Urinary bladder (tissue), 4 donors: ENCODE results near the gene ACTN4. TPM values are rescaled to one million over a fixed set of nuclear protein-coding genes. Genes with fewer than 3 reads are reported as not detected.
A peak's percentile ranks its signal among the peaks of the same experiment; 100 is the strongest.

Experiments used
- DNase-seq: peaks from one replicate; pipeline ENCODE4 v3.0.0-alpha.2; 2015; ENCODE audit errors: extremely low spot score
- H3K27ac ChIP-seq: one replicate; pipeline ENCODE4 v1.5.1; 2013; ENCODE audit warnings: low read depth, mild to moderate bottlenecking, moderate library complexity
- H3K36me3 ChIP-seq: one replicate; pipeline ENCODE4 v1.6.1; 2013; ENCODE audit warnings: mild to moderate bottlenecking, moderate library complexity; ENCODE audit not compliant: insufficient read depth
- H3K4me1 ChIP-seq: one replicate; pipeline ENCODE4 v1.6.1; 2013; ENCODE audit warnings: mild to moderate bottlenecking, moderate library complexity; ENCODE audit not compliant: insufficient read depth
- H3K4me3 ChIP-seq: one replicate; pipeline ENCODE4 v1.5.1; 2013; ENCODE audit warnings: low read depth, low read length
- WGBS: extraction: QIAGEN DNeasy Blood & Tissue Kit; methylation state at CpG from one replicate; pipeline ENCODE4 v1.1.7; 2013; 5-methylcytosine and 5-hydroxymethylcytosine counted together
- polyA plus RNA-seq: library from polyadenylated mRNA; stranded (reverse); fragments of 200-250 nt; gene quantifications from one replicate; pipeline ENCODE4 v1.2.3, GENCODE V29; 2013
- total RNA-seq: library from RNA; depleted of rRNA; stranded (reverse); fragments of >200 nt; gene quantifications from one replicate; pipeline ENCODE4 v1.2.3, GENCODE V29; 2014
- donor health status: healthy with polysubstance abuse.
- donor health status: healthy.

Gene ACTN4
- total and polyA plus RNA-seq, 2 donors, result 140 to 304 TPM

DNA sequence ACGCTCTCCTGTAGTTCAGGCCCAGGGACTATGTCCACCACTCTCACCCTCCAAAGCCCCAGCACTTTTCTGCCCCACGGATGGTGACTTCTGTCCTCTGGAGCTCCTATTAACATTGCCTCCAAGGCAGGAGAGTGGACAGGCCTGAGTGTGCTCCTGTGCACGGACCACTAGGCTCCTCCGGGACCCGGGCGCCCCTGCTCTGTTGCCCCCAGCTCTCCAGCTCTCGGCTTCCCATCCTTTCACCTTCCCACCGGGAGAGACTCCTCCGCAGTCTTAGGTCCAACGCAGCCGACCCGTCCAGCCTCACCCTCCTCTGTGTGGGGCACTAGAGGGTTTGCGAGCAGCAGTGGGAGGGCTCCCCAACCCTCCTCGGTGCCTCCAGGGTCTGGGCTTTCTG lies 66.4 kb downstream of the ACTN4 start:
- WGBS, result 90% methylated on average over 14 of the region's 14 CpGs
- no peaks in the 10 kb centered on the region for H3K4me1 ChIP-seq
- DNase-seq, result no peak
- no peak overlapping the region for H3K27ac ChIP-seq
- H3K36me3 ChIP-seq, result peaks cover 1% of the 10 kb centered on the region
- H3K4me3 ChIP-seq, result no peak overlapping the region

DNA sequence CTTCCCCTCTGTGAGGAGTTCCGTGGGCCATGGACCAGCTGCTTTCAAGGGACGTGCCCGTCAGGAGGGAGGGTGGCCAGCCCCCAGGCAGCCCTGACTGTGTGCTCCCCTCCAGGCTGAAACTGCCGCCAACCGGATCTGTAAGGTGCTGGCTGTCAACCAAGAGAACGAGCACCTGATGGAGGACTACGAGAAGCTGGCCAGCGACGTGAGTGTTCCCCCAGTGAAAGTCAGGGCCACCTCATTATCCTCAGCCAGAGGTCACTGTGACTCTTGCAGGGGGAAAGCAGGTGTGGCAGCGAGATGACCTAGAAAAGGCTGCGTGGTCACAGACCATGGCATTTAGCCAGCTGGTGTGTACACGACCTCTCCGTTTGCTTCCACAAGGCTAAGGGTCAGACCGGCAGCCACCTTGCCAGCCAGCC lies 66.9 kb downstream of the ACTN4 start:
- Histone ChIP-seq H3K4me1 (no peaks in the 10 kb centered on the region), H3K27ac (no peak overlapping the region), H3K36me3 (peaks cover 1% of the 10 kb centered on the region), H3K4me3 (no peak overlapping the region)
- DNase-seq, result no peak
- 81% methylated on average over 14 of the region's 14 CpGs for WGBS

DNA sequence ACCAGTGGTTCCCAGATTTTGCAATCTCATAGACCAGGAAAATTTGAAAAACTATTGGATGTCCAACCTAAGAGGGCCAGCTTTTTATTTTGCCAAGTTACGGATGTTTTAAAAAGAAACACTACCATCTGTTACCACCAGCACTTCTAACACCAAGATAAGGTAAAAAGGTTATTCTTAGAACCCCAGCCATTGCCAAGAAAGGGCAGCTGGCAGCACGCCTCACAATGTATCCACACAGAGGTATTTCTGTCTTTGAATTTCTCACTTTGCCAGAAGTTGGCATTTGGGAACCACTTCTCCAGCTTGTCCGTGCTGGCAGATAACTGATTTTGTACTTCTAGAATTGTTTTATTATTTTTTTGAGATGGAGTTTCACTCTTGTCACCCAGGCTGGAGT lies 68.1 kb downstream of the ACTN4 start:
- WGBS, result 64% methylated on average over 3 of the region's 3 CpGs
- Histone ChIP-seq H3K4me1 (no peaks in the 10 kb centered on the region), H3K4me3 (no peak overlapping the region), H3K36me3 (peaks cover 1% of the 10 kb centered on the region), H3K27ac (no peak overlapping the region)
- DNase-seq, result no peak

DNA sequence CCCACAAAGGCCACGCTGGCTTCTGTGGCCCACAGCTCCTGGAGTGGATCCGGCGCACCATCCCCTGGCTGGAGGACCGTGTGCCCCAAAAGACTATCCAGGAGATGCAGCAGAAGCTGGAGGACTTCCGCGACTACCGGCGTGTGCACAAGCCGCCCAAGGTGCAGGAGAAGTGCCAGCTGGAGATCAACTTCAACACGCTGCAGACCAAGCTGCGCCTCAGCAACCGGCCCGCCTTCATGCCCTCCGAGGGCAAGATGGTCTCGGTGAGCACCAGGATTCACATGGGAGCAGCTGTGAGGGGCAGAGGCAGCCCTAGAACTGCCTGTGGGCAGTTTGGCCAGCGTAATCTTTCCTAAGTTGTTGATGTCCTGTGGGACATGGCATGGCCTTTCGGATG lies 69.6 kb downstream of the ACTN4 start:
- Histone ChIP-seq H3K36me3 (peaks cover 1% of the 10 kb centered on the region), H3K27ac (no peak overlapping the region), H3K4me3 (no peak overlapping the region), H3K4me1 (no peaks in the 10 kb centered on the region)
- no peak for DNase-seq
- 93% methylated on average over 17 of the region's 17 CpGs for WGBS

DNA sequence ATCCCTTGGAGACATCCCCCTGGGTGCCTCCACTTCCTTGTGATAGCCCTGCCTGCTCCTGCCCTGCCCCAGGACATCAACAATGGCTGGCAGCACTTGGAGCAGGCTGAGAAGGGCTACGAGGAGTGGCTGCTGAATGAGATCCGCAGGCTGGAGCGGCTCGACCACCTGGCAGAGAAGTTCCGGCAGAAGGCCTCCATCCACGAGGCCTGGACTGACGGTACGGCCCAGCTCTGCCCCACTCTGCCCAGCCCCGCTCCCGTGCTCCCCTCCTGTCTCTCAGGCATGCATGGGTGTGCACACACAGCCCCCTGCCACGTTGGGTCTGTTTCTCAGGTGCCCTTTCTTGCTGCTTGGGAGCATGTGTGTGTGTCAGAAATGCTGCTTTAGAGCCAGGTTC lies 70.4 kb downstream of the ACTN4 start:
- Histone ChIP-seq H3K4me1 (no peaks in the 10 kb centered on the region), H3K27ac (no peak overlapping the region), H3K4me3 (no peak overlapping the region), H3K36me3 (peaks cover 1% of the 10 kb centered on the region)
- 86% methylated on average over 11 of the region's 11 CpGs for WGBS
- DNase-seq, result no peak

DNA sequence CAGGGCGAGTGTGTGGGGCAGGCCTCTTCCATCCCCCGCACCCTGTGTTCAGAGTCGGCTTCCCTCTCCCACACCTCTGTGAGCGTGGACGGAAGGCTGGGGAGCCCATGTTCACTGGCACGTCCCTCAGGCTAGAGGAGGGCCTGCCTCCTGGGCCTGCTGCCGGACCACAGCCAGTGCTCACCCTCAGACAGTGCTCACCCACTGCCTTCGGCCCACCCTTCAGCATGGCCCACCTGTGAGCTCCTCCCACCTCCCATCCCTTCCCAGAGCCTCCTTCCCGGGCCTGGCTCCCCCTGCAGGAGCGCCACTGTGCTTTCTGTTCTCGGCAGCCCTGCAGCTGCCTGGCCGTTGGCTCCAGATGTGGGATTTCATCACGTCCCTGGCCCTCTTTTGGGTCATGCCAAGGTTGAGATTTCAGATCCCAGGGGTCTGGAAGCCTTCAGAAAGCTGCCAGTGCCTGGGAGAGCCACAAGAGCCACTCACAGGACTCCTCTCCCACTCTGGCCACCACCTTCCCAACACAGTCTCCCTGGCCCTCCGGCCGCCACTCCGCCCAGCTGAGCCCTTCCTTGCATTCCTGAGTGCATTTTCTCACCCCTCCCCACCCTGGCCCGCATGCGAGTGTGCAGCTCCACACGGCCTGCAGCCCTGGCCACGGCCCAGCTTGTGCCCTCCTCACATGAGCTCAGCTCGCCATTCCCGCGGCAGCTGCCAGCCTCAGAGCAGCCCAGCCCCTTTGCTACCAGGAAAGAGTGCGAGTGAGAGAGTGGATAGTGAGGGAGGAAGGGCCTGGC lies 71.5 kb downstream of the ACTN4 start:
- DNase-seq, result no peak
- Histone ChIP-seq H3K4me1 (no peaks in the 10 kb centered on the region), H3K27ac (no peak overlapping the region), H3K36me3 (peaks cover 1% of the 10 kb centered on the region), H3K4me3 (no peak overlapping the region)
- WGBS, result 66% methylated on average over 24 of the region's 24 CpGs

DNA sequence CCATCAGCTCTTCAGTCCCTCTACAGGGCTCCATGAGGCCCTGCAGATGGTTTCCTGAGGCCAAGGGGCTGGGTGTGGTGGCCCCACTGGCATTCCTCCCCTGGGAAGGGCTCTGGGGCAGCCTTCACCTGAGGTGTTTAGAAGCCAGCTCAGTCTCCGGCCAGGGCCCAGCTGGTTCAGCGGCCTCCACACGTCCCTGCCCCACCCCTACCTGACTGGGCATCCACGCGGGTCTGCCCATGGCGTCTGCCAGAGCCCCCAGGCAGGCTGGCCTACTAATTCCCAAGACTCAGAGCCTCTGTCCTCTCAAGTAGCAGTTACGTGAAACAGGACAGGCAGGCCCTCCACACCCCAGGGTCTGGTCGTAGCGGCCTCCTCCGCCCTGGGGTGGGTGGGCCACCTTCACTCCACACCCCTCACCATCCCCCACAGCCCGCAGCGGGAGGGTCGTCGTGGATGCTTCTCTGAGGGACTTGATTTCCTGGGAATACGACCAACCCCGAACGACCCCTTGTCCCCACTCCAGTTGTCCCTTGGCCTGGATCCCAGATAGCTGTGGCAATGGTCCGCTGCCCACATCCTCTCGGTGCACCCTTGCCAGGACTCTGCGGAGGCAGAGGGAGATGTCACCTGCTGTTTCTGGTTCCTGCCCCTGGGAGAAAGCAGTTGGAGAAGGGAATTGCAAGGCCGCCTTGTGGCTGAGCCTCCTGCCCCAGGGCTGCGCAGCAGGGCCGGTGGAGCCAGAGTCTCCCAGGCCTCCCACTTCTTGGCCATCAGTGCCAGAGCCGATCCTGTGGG lies 72.5 kb downstream of the ACTN4 start:
- no peaks in the 10 kb centered on the region for H3K4me1 ChIP-seq

DNA sequence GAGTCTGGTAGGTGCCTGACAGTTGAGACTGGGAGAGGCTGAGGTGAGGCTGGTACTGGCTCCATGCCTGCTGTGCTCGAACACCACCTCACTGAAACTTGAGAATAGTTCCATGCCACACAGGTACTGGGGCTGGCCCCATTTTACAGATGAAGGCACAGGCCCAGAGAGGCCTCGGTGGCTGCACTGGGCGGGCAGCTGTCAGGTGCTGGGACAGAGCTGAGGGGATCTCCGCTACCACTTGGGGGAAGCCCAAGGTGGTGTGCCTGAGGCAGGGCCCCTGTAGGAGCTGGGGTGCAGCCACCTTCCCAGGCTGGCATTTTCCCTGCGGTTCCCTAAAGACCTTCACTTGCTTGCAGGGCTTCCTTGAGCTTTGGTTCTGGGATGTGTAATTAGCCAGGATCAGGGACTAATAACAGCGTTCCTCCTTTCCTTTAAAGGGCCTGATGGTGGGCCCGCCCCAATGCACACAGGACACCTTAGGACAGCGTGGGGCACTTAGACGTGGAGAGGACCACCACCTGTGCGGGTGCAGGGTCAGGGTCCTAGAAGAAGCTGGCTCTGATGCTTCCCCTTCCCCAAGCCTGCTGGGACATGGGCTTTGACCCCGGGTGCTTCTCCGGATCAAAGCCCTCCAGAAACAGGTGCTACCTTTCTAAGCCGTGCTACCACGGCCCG lies 73.2 kb downstream of the ACTN4 start:
- WGBS, result 94% methylated on average over 15 of the region's 15 CpGs
- peaks cover 1% of the 10 kb centered on the region for H3K36me3 ChIP-seq
- no peak for DNase-seq

More for the DNA sequence above, 72.5 kb downstream of the ACTN4 start:
- WGBS, result 74% methylated on average over 24 of the region's 24 CpGs
- no peak overlapping the region for H3K4me3 ChIP-seq
- peaks cover 1% of the 10 kb centered on the region for H3K36me3 ChIP-seq
- no peak for DNase-seq
- no peak overlapping the region for H3K27ac ChIP-seq

DNA sequence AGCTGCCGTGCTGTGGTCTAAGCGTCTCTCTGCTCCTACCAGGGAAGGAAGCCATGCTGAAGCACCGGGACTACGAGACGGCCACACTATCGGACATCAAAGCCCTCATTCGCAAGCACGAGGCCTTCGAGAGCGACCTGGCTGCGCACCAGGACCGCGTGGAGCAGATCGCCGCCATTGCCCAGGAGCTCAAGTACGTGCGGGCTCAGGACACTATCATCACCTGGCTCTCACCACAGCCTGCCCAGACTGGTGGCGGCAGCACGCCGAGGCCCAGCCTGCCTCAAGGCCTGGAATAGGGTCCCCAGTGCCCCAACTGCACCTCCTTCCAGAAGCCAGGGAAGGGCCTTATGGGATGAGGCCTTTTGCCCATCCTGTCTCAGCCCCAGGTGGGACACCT lies 74.0 kb downstream of the ACTN4 start:
- no peak overlapping the region for H3K4me3 ChIP-seq
- H3K36me3 ChIP-seq, result peaks cover 1% of the 10 kb centered on the region
- no peak for DNase-seq
- WGBS, result 88% methylated on average over 20 of the region's 20 CpGs
- H3K4me1 ChIP-seq, result no peaks in the 10 kb centered on the region
- no peak overlapping the region for H3K27ac ChIP-seq

More for the DNA sequence above, 73.2 kb downstream of the ACTN4 start:
- Histone ChIP-seq H3K27ac (no peak overlapping the region), H3K4me3 (no peak overlapping the region), H3K4me1 (no peaks in the 10 kb centered on the region)

DNA sequence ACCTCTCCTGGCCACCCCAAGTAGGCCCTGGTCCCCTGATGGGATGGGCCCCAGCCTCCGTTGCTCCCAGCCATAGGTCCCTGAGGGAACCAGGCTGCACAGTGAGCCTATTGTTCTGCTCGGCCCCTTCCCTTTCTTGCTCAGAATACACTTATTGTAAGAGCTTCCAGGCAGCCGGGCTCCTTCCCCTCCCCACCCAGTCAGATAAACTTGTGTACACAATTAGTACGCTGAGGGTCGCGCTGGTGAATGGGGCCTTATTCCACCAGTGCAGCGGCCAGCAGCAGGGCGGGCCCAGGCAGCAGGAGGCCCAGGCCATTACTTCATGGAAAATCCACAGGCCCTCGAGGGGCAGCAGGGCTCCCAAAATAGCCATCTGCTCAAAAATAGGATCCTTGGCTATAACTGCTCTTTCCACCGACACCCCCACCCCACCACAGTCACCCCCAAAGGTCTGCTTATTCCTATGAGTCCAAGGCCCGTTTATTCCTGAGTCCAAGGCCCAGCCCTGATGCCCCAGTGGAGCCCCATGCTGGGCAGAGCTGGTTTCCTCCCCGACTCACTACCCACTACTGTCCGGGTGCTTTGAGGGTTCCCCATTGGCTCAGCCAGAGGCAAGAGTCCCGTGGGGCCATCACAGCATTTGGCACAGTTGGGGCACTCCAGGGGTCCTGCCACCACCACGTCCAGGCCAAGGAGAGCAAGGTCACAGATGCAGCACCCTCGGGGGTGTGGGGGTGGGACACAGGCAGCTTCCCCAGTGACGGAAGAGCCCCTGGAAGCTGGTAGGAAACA lies 74.7 kb downstream of the ACTN4 start:
- Histone ChIP-seq H3K4me1 (no peaks in the 10 kb centered on the region), H3K4me3 (no peak overlapping the region), H3K36me3 (peaks cover 2% of the 10 kb centered on the region), H3K27ac (peak overlapping the region; percentile 38)
- no peak for DNase-seq
- WGBS, result 67% methylated on average over 17 of the region's 17 CpGs

DNA sequence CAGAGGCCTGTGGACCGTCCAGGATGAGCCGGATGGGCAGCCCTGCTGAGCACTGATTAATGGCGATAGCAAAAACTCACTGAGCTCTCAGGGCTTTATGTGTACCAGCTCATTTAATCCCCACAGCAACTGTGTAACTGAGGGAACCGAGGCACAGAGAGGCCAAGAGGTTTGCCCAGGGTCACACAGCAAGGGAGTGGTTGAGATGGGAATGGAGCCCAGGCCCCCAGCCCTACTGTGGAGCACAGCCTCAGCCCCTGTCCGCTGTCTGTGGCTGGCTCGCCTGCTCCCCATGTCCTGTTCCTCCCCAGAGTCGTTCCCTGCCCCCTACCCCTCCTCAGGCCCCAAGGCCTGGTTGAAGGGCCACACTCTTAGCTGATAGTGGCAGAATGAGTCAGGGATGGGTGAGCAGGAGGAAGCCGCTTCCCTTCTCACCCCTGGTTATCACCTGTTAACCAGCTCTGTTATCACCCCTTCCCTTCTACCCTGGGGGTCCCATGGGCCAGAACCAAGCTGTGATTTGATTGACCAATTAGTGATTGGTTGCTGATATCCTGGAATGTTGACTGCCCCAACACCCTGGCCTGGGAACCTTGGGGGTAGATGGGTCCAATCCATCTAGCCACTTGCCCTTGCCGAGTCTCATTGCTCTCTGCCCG lies 75.6 kb downstream of the ACTN4 start:
- H3K36me3 ChIP-seq, result peaks cover 9% of the 10 kb centered on the region
- WGBS, result 87% methylated on average over 10 of the region's 10 CpGs
- H3K4me1 ChIP-seq, result no peaks in the 10 kb centered on the region
- no peak overlapping the region for H3K4me3 ChIP-seq
- DNase-seq, result no peak
- H3K27ac ChIP-seq, result no peak overlapping the region

DNA sequence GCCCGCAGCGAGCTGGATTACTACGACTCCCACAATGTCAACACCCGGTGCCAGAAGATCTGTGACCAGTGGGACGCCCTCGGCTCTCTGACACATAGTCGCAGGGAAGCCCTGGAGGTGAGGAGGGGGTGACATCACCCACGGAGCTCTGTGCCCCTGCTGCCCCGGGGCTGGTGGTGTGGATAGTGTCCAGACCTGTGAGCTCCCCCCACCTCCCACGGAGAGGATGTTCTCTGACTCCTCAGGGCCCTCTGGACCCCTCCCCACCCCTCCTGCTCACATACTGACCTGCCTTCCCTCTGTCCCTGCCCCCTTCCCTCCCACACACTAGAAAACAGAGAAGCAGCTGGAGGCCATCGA lies 76.1 kb downstream of the ACTN4 start:
- no peaks in the 10 kb centered on the region for H3K4me1 ChIP-seq
- no peak overlapping the region for H3K4me3 ChIP-seq
- H3K36me3 ChIP-seq, result peaks cover 9% of the 10 kb centered on the region
- no peak for DNase-seq
- WGBS, result 69% methylated on average over 11 of the region's 11 CpGs
- H3K27ac ChIP-seq, result no peak overlapping the region
